ENCODE results near the gene TMEM117.

- TF ChIP-seq CTCF (conservative IDR thresholded peaks at IDR 0.05; ENCODE audit: low read depth, low read length) (no peak), EZH2 (IDR thresholded peaks at IDR 0.05; ENCODE audit: borderline replicate concordance, low read depth, low read length, poor library complexity, severe bottlenecking) (no peak)
Observed at GRCh38 chr12:44299524-44299923, 463.6 kb downstream of the TMEM117 start.

Data from A673 (cell line).